Measurements from ENCODE around the gene ENOPH1.
"Not testable (repeated sequence)": the region's sequence is repeated elsewhere in the genome, so short reads cannot be mapped to it uniquely, and the experiment has no call there.

Gene ENOPH1

DNA sequence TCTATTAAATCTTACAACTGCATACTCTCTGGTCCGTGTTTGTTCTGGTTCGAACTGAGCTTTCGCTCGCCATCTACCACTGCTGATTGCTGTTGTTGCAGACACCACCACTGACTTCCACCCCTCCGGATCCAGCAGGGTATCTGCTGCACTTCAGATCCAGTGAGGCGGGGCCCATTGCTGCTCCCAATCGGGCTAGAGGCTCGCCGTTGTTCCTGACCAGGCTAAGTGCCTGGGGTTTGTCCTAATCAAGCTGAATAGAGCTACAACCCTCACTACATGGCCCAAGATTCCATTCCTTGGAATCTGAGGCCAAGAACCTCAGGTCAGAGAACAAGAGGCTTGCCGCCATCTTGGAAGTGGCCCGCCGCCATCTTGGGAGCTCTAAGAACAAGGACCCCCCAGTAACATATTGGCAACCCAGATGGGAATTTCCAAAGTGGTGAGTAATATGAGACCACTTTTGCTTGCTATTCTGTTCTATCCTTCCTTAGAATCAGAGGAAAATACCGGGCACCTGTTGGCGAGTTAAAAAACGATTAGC is 43.3 kb downstream of the ENOPH1 start:
- DNase-seq (ENCODE audit: low read depth), result no peak
- Histone ChIP-seq H3K4me1 (ENCODE audit: control insufficient read depth, insufficient read depth, low read length) (peaks cover 8% of the 10 kb centered on the region), H3K4me3 (ENCODE audit: low read length) (no peak overlapping the region), H3K9me3 (ENCODE audit: control insufficient read depth, low read length) (no peaks in the 10 kb centered on the region), H3K36me3 (ENCODE audit: control insufficient read depth, insufficient read depth, low read length, severe bottlenecking) (no peaks in the 10 kb centered on the region), H3K9ac (ENCODE audit: low read length) (no peak overlapping the region), H3K27me3 (replicated peaks; ENCODE audit: control insufficient read depth, insufficient read depth, low read length) (no peaks in the 10 kb centered on the region)

DNA sequence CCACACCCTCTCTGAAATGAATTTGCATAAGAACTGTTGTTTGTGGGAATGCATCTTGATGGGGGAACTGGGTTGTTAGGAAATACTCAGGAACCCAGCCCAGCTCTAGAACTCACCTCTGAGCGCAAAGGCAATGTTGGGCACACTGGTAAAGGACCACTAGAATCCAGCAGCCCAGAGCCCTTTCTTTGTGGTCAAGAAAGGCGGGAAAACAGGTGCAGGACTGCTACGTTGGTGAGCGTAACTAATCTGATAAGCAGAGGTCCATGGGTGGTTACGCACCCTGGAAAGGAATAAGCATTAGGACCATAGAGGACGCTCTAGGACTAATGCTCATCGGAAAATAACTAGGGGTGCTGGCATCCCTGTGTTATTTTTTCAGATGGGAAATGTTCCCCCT is 45.5 kb downstream of the ENOPH1 start:
- H3K4me1 ChIP-seq (ENCODE audit: control insufficient read depth, insufficient read depth, low read length); H3K4me3 ChIP-seq (ENCODE audit: low read length); H3K9me3 ChIP-seq (ENCODE audit: control insufficient read depth, low read length); H3K27me3 ChIP-seq (replicated peaks; ENCODE audit: control insufficient read depth, insufficient read depth, low read length); H3K36me3 ChIP-seq (ENCODE audit: control insufficient read depth, insufficient read depth, low read length, severe bottlenecking); DNase-seq (ENCODE audit: low read depth); H3K9ac ChIP-seq (ENCODE audit: low read length): not testable (repeated sequence)

DNA sequence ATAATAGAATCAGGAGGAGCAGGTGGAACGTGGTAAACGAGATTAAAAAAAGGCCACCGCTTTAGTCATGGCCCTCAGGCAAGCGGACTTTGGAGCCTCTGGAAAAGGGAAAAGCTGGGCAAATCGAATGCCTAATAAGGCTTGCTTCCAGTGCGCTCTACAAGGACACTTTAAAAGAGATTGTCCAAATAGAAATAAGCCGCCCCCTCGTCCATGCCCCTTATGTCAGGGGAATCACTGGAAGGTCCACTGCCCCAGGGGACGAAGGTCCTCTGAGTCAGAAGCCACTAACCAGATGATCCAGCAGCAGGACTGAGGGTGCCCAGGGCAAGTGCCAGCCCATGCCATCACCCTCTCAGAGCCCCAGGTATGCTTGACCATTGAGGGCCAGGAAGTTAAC is 47.1 kb downstream of the ENOPH1 start:
- H3K36me3 ChIP-seq (ENCODE audit: control insufficient read depth, insufficient read depth, low read length, severe bottlenecking); DNase-seq (ENCODE audit: low read depth); H3K27me3 ChIP-seq (replicated peaks; ENCODE audit: control insufficient read depth, insufficient read depth, low read length); H3K9me3 ChIP-seq (ENCODE audit: control insufficient read depth, low read length); H3K4me3 ChIP-seq (ENCODE audit: low read length); H3K9ac ChIP-seq (ENCODE audit: low read length); H3K4me1 ChIP-seq (ENCODE audit: control insufficient read depth, insufficient read depth, low read length): not testable (repeated sequence)

DNA sequence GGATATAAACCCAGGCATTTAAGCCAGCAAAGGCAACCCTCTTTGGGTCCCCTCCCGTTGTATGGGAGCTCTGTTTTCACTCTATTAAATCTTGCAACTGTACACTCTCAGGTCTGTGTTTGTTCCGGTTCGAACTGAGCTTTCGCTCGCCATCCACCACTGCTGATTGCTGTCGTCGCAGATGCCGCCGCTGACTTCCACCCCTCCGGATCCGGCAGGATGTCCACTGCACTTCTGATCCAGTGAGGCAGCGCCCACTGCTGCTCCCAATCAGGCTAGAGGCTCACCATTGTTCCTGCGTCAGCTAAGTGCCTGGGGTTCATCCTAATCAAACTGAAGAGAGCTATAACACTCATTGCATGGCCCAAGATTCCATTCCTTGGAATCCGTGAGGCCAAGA is 49.2 kb downstream of the ENOPH1 start:
- Histone ChIP-seq H3K27me3 (replicated peaks; ENCODE audit: control insufficient read depth, insufficient read depth, low read length) (no peaks in the 10 kb centered on the region), H3K9ac (ENCODE audit: low read length) (no peak overlapping the region), H3K4me3 (ENCODE audit: low read length) (no peak overlapping the region), H3K36me3 (ENCODE audit: control insufficient read depth, insufficient read depth, low read length, severe bottlenecking) (no peaks in the 10 kb centered on the region), H3K9me3 (ENCODE audit: control insufficient read depth, low read length) (no peaks in the 10 kb centered on the region), H3K4me1 (ENCODE audit: control insufficient read depth, insufficient read depth, low read length) (no peaks in the 10 kb centered on the region)
- no peak for DNase-seq (ENCODE audit: low read depth)

DNA sequence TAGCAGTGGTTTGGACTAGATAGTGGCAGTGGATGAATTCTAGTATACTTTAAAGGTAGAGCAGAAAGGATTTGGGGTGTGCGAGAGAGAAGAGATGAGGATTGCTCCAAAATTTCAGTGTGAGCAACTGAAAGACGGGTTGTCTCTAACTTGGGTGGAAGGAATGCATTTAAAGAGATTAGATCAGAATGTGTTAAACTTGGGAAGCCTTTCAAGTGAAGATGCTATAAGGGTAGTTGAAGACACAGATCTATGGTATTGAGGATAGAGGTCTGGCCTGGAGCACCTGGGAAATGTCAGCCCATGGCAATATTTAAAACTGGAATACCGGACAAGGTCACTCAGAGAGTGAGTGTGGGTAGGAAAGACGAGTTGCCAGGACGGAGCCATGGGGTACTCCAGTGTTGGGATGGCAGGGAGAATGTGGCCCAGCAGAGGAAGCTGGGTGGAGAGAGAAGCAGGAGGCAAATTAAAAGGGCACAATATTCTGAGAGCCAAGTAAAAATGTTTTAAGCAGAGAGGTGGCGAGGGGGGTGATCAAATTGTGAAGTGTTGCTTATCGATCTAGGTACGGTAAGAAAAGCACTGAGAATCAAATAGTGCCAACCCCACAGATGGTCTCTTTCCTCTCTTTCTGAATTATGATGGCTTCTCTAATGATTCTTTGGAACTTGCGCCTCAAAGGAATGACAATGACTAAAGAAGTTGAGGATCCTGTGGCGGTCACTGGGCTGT is 50.5 kb downstream of the ENOPH1 start:
- no peaks in the 10 kb centered on the region for H3K36me3 ChIP-seq (ENCODE audit: control insufficient read depth, insufficient read depth, low read length, severe bottlenecking)
- H3K27me3 ChIP-seq (replicated peaks; ENCODE audit: control insufficient read depth, insufficient read depth, low read length), result no peaks in the 10 kb centered on the region
- H3K4me3 ChIP-seq (ENCODE audit: low read length), result no peak overlapping the region
- H3K9me3 ChIP-seq (ENCODE audit: control insufficient read depth, low read length), result no peaks in the 10 kb centered on the region
- peaks cover 8% of the 10 kb centered on the region for H3K4me1 ChIP-seq (ENCODE audit: control insufficient read depth, insufficient read depth, low read length)
- H3K9ac ChIP-seq (ENCODE audit: low read length), result no peak overlapping the region
- no peak for DNase-seq (ENCODE audit: low read depth)

DNA sequence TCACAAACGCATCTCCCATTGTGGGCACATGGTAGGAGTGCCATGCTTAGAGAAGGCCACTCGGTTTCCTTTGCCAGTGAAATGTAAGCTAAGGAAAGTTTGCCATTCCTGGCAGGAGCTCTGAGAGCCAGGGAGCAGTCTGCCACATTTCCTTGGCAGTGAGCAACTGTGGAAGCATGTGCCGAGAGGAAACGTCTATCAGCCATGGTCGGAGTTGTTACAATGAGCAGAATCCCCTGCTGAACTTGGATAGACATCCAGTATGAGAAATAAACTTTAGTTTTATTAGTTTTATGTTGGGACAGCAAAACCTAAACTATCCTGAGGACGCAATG is 51.1 kb downstream of the ENOPH1 start:
- DNase-seq (ENCODE audit: low read depth), result no peak
- no peaks in the 10 kb centered on the region for H3K27me3 ChIP-seq (replicated peaks; ENCODE audit: control insufficient read depth, insufficient read depth, low read length)
- no peaks in the 10 kb centered on the region for H3K9me3 ChIP-seq (ENCODE audit: control insufficient read depth, low read length)
- H3K36me3 ChIP-seq (ENCODE audit: control insufficient read depth, insufficient read depth, low read length, severe bottlenecking), result no peaks in the 10 kb centered on the region
- no peak overlapping the region for H3K9ac ChIP-seq (ENCODE audit: low read length)
- peaks cover 8% of the 10 kb centered on the region for H3K4me1 ChIP-seq (ENCODE audit: control insufficient read depth, insufficient read depth, low read length)
- no peak overlapping the region for H3K4me3 ChIP-seq (ENCODE audit: low read length)

GRCh38 chr4:82482387-82482786 is 52.0 kb downstream of the ENOPH1 start:
- Histone ChIP-seq H3K27me3 (replicated peaks; ENCODE audit: control insufficient read depth, insufficient read depth, low read length) (no peaks in the 10 kb centered on the region), H3K36me3 (ENCODE audit: control insufficient read depth, insufficient read depth, low read length, severe bottlenecking) (no peaks in the 10 kb centered on the region), H3K4me1 (ENCODE audit: control insufficient read depth, insufficient read depth, low read length) (peaks cover 8% of the 10 kb centered on the region), H3K9ac (ENCODE audit: low read length) (no peak overlapping the region), H3K4me3 (ENCODE audit: low read length) (no peak overlapping the region), H3K9me3 (ENCODE audit: control insufficient read depth, low read length) (no peaks in the 10 kb centered on the region)
- no peak for DNase-seq (ENCODE audit: low read depth)

- no peak overlapping the region for H3K9ac ChIP-seq (ENCODE audit: low read length)
- no peak for DNase-seq (ENCODE audit: low read depth)
- H3K27me3 ChIP-seq (replicated peaks; ENCODE audit: control insufficient read depth, insufficient read depth, low read length), result no peaks in the 10 kb centered on the region
- no peaks in the 10 kb centered on the region for H3K9me3 ChIP-seq (ENCODE audit: control insufficient read depth, low read length)
- H3K36me3 ChIP-seq (ENCODE audit: control insufficient read depth, insufficient read depth, low read length, severe bottlenecking), result no peaks in the 10 kb centered on the region
- H3K4me3 ChIP-seq (ENCODE audit: low read length), result no peak overlapping the region
- H3K4me1 ChIP-seq (ENCODE audit: control insufficient read depth, insufficient read depth, low read length), result peaks cover 8% of the 10 kb centered on the region
Measured at GRCh38 chr4:82484996-82485783, 54.8 kb downstream of the ENOPH1 start.

- H3K9ac ChIP-seq (ENCODE audit: low read length), result no peak overlapping the region
- no peak for DNase-seq (ENCODE audit: low read depth)
- H3K9me3 ChIP-seq (ENCODE audit: control insufficient read depth, low read length), result no peaks in the 10 kb centered on the region
- H3K4me3 ChIP-seq (ENCODE audit: low read length), result no peak overlapping the region
- H3K4me1 ChIP-seq (ENCODE audit: control insufficient read depth, insufficient read depth, low read length), result peaks cover 9% of the 10 kb centered on the region
- no peaks in the 10 kb centered on the region for H3K27me3 ChIP-seq (replicated peaks; ENCODE audit: control insufficient read depth, insufficient read depth, low read length)
- H3K36me3 ChIP-seq (ENCODE audit: control insufficient read depth, insufficient read depth, low read length, severe bottlenecking), result no peaks in the 10 kb centered on the region
Measured at GRCh38 chr4:82489076-82489475, 58.7 kb downstream of the ENOPH1 start.

- DNase-seq (ENCODE audit: low read depth), result no peak
- Histone ChIP-seq H3K4me3 (ENCODE audit: low read length) (no peak overlapping the region), H3K4me1 (ENCODE audit: control insufficient read depth, insufficient read depth, low read length) (peaks cover 9% of the 10 kb centered on the region), H3K9ac (ENCODE audit: low read length) (no peak overlapping the region), H3K9me3 (ENCODE audit: control insufficient read depth, low read length) (no peaks in the 10 kb centered on the region), H3K36me3 (ENCODE audit: control insufficient read depth, insufficient read depth, low read length, severe bottlenecking) (no peaks in the 10 kb centered on the region), H3K27me3 (replicated peaks; ENCODE audit: control insufficient read depth, insufficient read depth, low read length) (no peaks in the 10 kb centered on the region)
Measured at GRCh38 chr4:82489987-82490386, 59.6 kb downstream of the ENOPH1 start.

DNA sequence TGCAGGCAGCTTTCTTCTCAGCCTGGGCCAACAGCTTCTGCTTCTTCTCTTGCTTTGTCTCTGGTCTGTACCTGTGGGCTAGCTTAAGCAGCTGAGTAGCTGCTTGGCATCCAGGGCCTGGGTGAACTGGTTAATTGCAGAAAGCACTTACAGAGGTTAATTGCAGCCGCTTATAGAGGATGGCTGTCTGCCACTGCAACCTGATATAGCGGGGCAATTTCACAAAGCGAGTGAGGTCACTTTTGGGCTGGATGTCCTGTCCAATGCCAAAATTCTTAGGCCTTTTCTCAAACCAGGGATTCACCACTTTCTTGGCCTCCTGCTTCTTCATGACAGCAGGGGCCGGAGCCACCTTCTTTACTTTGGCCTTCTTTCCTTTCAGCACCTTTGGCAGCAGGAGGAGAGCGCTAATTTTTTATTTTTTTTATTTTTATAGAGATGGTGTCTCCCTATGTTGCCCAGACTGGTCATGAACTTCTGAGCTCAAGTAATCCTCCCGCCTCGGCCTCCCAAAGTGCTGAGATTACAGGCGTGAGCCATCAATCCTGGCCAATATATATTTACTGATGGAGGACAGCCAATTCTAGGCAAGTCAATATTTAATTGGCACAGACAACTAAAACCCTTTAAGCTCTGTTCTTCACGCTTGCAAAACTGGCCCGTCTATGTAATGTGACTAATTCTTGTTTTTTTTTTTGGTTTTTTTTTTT is 61.0 kb downstream of the ENOPH1 start:
- H3K9ac ChIP-seq (ENCODE audit: low read length), result no peak overlapping the region
- DNase-seq (ENCODE audit: low read depth), result no peak
- no peak overlapping the region for H3K4me3 ChIP-seq (ENCODE audit: low read length)
- H3K4me1 ChIP-seq (ENCODE audit: control insufficient read depth, insufficient read depth, low read length), result peaks cover 3% of the 10 kb centered on the region
- H3K9me3 ChIP-seq (ENCODE audit: control insufficient read depth, low read length), result no peaks in the 10 kb centered on the region
- no peaks in the 10 kb centered on the region for H3K27me3 ChIP-seq (replicated peaks; ENCODE audit: control insufficient read depth, insufficient read depth, low read length)
- no peaks in the 10 kb centered on the region for H3K36me3 ChIP-seq (ENCODE audit: control insufficient read depth, insufficient read depth, low read length, severe bottlenecking)
